PC-9 (cell line): Measurements from ENCODE around the gene PANK2. TPM values are rescaled to one million over a fixed set of nuclear protein-coding genes. Genes with fewer than 3 reads are reported as not detected.

Source experiments
- BruUV-seq: library from RNA; stranded (reverse); fragments of 400-500 nt; replicated peaks from 2 replicates; lab custom pipeline; 2021; lab: Mats Ljungman, UMichigan
- CTCF ChIA-PET: fragments of 300-600 bp; sonication (Branson Sonifier 250); formaldehyde crosslinking; loops from one replicate; lab custom pipeline; 2022; ENCODE audit warnings: antibody characterized with exemption; lab: Charles Lee
- POLR2A ChIA-PET: fragments of 300-600 bp; sonication (Branson Sonifier 250); formaldehyde crosslinking; loops from one replicate; lab custom pipeline; 2022; ENCODE audit warnings: antibody characterized with exemption; ENCODE audit not compliant: unreplicated experiment; lab: Charles Lee
- DNase-seq, 2 experiments: peaks; one replicate each; pipeline versions ENCODE4 v3.0.0 to v3.0.0-alpha.2; 2015 to 2022; ENCODE audit warnings: mixed read lengths in 1 of 2
- H2AFZ ChIP-seq: fragments of 200-600 bp; sonication (generic); 2 replicates; pipeline ENCODE4 v1.8.1; 2017; ENCODE audit warnings: antibody characterized with exemption
- H3F3A ChIP-seq: fragments of 200-600 bp; sonication (generic); 2 replicates; pipeline ENCODE4 v1.8.1; 2017; ENCODE audit warnings: antibody characterized with exemption, mild to moderate bottlenecking, low read depth; ENCODE audit not compliant: insufficient read depth
- H3K27ac ChIP-seq: fragments of 200-600 bp; sonication (generic); 2 replicates; pipeline ENCODE4 v1.6.1; 2016; ENCODE audit warnings: mixed run types
- H3K27me3 ChIP-seq: fragments of 200-600 bp; sonication (generic); 2 replicates; pipeline ENCODE4 v1.6.1; 2016; ENCODE audit warnings: low read depth, mixed run types; ENCODE audit not compliant: insufficient read depth
- H3K36me3 ChIP-seq: fragments of 200-600 bp; sonication (generic); 2 replicates; pipeline ENCODE4 v1.6.1; 2016; ENCODE audit warnings: low read depth, mixed run types
- H3K4me1 ChIP-seq: fragments of 200-600 bp; sonication (generic); replicated peaks from 2 replicates; pipeline ENCODE4 v1.6.1; 2016; ENCODE audit warnings: mixed run types; ENCODE audit not compliant: insufficient read depth
- H3K4me2 ChIP-seq: fragments of 200-600 bp; sonication (generic); 2 replicates; pipeline ENCODE4 v1.6.1; 2017; ENCODE audit warnings: mixed run types
- H3K4me3 ChIP-seq: fragments of 200-600 bp; sonication (generic); 2 replicates; pipeline ENCODE4 v1.6.1; 2016; ENCODE audit warnings: mixed run types
- H3K79me2 ChIP-seq: fragments of 200-600 bp; sonication (generic); 2 replicates; pipeline ENCODE4 v1.6.1; 2017; ENCODE audit warnings: low read depth, mixed run types
- H3K9me2 ChIP-seq: fragments of 200-600 bp; sonication (generic); 2 replicates; pipeline ENCODE4 v1.8.1; 2017; ENCODE audit warnings: mild to moderate bottlenecking; ENCODE audit not compliant: insufficient read depth
- H3K9me3 ChIP-seq: fragments of 200-600 bp; sonication (generic); 2 replicates; pipeline ENCODE4 v1.8.1; 2016; ENCODE audit warnings: low read depth; ENCODE audit not compliant: insufficient read depth
- H4K20me1 ChIP-seq: fragments of 200-600 bp; sonication (generic); 2 replicates; pipeline ENCODE4 v1.8.1; 2017; ENCODE audit not compliant: insufficient read depth
- EZH2 ChIP-seq: fragments of 200-600 bp; sonication (generic); IDR thresholded peaks from 2 replicates; pipeline ENCODE4 v1.8.0; 2017; ENCODE audit warnings: antibody characterized with exemption, low read depth
- intact Hi-C: fragments of 100-400 bp; cut with micrococcal nuclease; formaldehyde crosslinking; loops from one replicate; pipeline ENCODE4 v1.10.0; 2022; ENCODE audit not compliant: unreplicated experiment
- total RNA-seq: library from RNA; stranded (reverse); gene quantifications from 2 replicates; pipeline ENCODE4 v1.2.3, GENCODE V29; 2021
- TF ChIP-seq, protein P1 (sequence below): fragments of 200-600 bp; sonication (generic); conservative IDR thresholded peaks from 2 replicates; pipeline ENCODE4 v1.6.1; 2017; ENCODE audit warnings: mixed run types, antibody characterized with exemption, mild to moderate bottlenecking, moderate library complexity

Gene PANK2
- total RNA-seq, 1 experiment from 2014 or later, result 51.6 TPM

DNA sequence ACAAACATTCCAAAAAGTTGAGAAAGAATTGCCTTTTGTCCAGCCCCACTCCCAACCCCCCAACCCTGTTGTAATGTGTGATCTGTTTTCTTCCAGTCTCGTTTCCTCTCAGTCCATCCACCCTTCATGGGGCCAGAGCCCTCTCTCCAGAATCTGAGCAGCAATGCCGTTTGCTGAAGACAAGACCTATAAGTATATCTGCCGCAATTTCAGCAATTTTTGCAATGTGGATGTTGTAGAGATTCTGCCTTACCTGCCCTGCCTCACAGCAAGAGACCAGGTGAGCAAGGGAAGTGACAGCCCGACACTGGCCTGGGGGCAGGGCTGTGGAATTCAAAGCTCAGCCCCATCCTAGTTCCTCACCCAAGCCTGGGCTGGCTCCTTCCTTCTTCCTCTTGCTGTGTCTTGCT lies 34.7 kb upstream of the PANK2 start:
- peak overlapping the region; percentile 11; the same call in 1 of the 2 replicates for H3K27ac ChIP-seq
- H3K27me3 ChIP-seq, result no peaks in the 10 kb centered on the region
- peak; percentile 25 to 62 for DNase-seq
- BruUV-seq, result no TSS peak
- H4K20me1 ChIP-seq, result peaks cover 3% of the 10 kb centered on the region; the same call in 1 of the 2 replicates
- H3K4me3 ChIP-seq, result no peak overlapping the region
- 0 out of 2 replicates have a peak overlapping the region, but pooled peaks have one; percentile 9 for H3K4me2 ChIP-seq
- no peaks in the 10 kb centered on the region for H3K36me3 ChIP-seq
- H2AFZ ChIP-seq, result no peak overlapping the region
- peaks cover 7% of the 10 kb centered on the region; the same call in 1 of the 2 replicates for H3K4me1 ChIP-seq
- peaks cover 14% of the 10 kb centered on the region for H3K79me2 ChIP-seq
- POLR2A ChIA-PET, result interaction anchor here (0.6 kb wide), 1 partner anchor 89 kb away, joined by 6 read pairs; no protein-coding TSS in a partner anchor
- TF ChIP-seq EZH2, result no peak
- TF ChIP-seq, protein P1, sequence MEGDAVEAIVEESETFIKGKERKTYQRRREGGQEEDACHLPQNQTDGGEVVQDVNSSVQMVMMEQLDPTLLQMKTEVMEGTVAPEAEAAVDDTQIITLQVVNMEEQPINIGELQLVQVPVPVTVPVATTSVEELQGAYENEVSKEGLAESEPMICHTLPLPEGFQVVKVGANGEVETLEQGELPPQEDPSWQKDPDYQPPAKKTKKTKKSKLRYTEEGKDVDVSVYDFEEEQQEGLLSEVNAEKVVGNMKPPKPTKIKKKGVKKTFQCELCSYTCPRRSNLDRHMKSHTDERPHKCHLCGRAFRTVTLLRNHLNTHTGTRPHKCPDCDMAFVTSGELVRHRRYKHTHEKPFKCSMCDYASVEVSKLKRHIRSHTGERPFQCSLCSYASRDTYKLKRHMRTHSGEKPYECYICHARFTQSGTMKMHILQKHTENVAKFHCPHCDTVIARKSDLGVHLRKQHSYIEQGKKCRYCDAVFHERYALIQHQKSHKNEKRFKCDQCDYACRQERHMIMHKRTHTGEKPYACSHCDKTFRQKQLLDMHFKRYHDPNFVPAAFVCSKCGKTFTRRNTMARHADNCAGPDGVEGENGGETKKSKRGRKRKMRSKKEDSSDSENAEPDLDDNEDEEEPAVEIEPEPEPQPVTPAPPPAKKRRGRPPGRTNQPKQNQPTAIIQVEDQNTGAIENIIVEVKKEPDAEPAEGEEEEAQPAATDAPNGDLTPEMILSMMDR, result no peak
- no peaks in the 10 kb centered on the region for H3K9me2 ChIP-seq
- no peaks in the 10 kb centered on the region for H3K9me3 ChIP-seq
- peaks cover 22% of the 10 kb centered on the region; the same call in 1 of the 2 replicates for H3F3A ChIP-seq
- CTCF ChIA-PET, result interaction anchor here (0.5 to 0.8 kb wide), 5 partner anchors 13 to 498 kb away, joined by 4 to 7 read pairs (median 6); partner anchors contain the start of gene AP5S1
- intact Hi-C loops, result no loop called here

DNA sequence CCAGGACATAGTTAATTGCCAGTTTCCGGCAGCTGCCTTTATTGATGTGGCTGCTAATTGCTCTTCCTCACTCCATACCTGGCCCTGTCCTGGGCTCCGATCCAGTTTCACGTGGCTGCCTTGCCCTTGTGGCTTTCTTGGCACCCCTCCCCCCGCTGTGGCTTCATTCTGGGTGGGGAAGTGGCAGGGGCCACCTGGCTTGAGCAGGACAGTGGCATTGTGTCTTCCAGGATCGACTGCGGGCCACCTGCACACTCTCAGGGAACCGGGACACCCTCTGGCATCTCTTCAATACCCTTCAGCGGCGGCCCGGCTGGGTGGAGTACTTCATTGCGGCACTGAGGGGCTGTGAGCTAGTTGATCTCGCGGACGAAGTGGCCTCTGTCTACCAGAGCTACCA lies 31.8 kb upstream of the PANK2 start:
- Histone ChIP-seq H3K36me3 (peaks cover 5% of the 10 kb centered on the region; the same call in 1 of the 2 replicates), H3F3A (peaks cover 22% of the 10 kb centered on the region; the same call in 1 of the 2 replicates), H3K4me1 (peaks cover 7% of the 10 kb centered on the region; the same call in 1 of the 2 replicates), H3K27ac (no peak overlapping the region), H3K9me2 (no peaks in the 10 kb centered on the region), H3K4me3 (no peak overlapping the region), H3K4me2 (no peak overlapping the region), H3K27me3 (no peaks in the 10 kb centered on the region), H3K9me3 (no peaks in the 10 kb centered on the region), H3K79me2 (0 out of 2 replicates have a peak, but pooled peaks cover under 1% of the 10 kb centered on the region), H2AFZ (no peak overlapping the region), H4K20me1 (no peaks in the 10 kb centered on the region)
- DNase-seq, result no peak
- TF ChIP-seq, protein P1, result no peak
- TF ChIP-seq EZH2, result no peak
- ChIA-PET CTCF (interaction anchor here (0.5 kb wide), 1 partner anchor 61 kb away, joined by 4 read pairs; the partner anchor contains the start of gene CDC25B), POLR2A (no interaction called here)
- intact Hi-C loops, result no loop called here
- no TSS peak for BruUV-seq

DNA sequence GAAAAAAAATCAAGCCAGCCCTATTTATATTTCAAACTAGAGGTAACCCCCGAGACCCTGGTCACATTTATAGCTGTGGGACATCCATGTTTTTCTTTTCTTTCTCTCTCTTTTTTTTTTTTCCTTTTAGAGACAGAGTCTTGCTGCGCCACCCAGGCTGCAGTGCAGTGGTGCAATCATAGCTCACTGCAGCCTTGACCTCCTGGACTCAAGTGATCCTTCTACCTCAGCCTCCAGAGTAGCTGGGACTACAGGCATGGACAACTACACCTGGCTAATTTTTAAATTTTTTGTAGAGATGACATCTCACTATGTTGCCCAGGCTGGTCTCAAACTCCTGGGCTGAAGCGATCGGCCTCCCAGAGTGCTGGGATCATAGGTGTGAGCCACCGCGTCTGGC lies 30.5 kb upstream of the PANK2 start:
- no peak for DNase-seq
- H3F3A ChIP-seq, result peaks cover 18% of the 10 kb centered on the region; the same call in 1 of the 2 replicates
- no peaks in the 10 kb centered on the region for H3K79me2 ChIP-seq
- H3K9me2 ChIP-seq, result no peaks in the 10 kb centered on the region
- no peak overlapping the region for H2AFZ ChIP-seq
- H3K9me3 ChIP-seq, result no peaks in the 10 kb centered on the region
- CTCF ChIA-PET, result no interaction called here
- peaks cover 7% of the 10 kb centered on the region; the same call in 1 of the 2 replicates for H3K4me1 ChIP-seq
- TF ChIP-seq, protein P1, result no peak
- no peak for TF ChIP-seq EZH2
- H3K4me2 ChIP-seq, result no peak overlapping the region
- H3K4me3 ChIP-seq, result no peak overlapping the region
- peaks cover 10% of the 10 kb centered on the region; the same call in 1 of the 2 replicates for H3K36me3 ChIP-seq
- POLR2A ChIA-PET, result no interaction called here
- no peak overlapping the region for H3K27ac ChIP-seq
- H4K20me1 ChIP-seq, result no peaks in the 10 kb centered on the region
- intact Hi-C loops, result no loop called here
- no peaks in the 10 kb centered on the region for H3K27me3 ChIP-seq
- no TSS peak for BruUV-seq
